K562 (cell line): ENCODE results near the gene DNAJC17. TPM values are rescaled to one million over a fixed set of nuclear protein-coding genes. Genes with fewer than 3 reads are reported as not detected.
A peak's percentile ranks its signal among the peaks of the same experiment; 100 is the strongest.

Source experiments
- ETS2 ChIP-seq: IDR thresholded peaks from 2 replicates; pipeline ENCODE4 v1.6.1; 2016; ENCODE audit warnings: borderline replicate concordance, missing genetic modification characterization, mild to moderate bottlenecking, moderate library complexity, missing compliant biosample characterization; ENCODE audit not compliant: poor library complexity, severe bottlenecking
- FOXA3 ChIP-seq, 2 experiments: fragments of 450-650 bp in 1 of 2; sonication (generic) in 1 of 2; formaldehyde crosslinking; IDR thresholded peaks in 1 of 2; conservative IDR thresholded peaks in 1 of 2; 2 replicates each; pipeline versions ENCODE4 v1.4.0 to v1.8.0; 2020 to 2022; ENCODE audit warnings: mild to moderate bottlenecking in 2 of 2, missing genetic modification reagents in 1 of 2
- HMGN3 ChIP-seq: IDR thresholded peaks from 2 replicates; pipeline ENCODE4 v1.6.1; 2011; ENCODE audit warnings: borderline replicate concordance, low read depth, mild to moderate bottlenecking, mixed read lengths, low read length; ENCODE audit not compliant: insufficient read length; ENCODE audit errors: extremely low read depth
- KAT7 ChIP-seq: sonication (generic); formaldehyde crosslinking; IDR thresholded peaks from 2 replicates; pipeline ENCODE4 v1.8.0; 2022; ENCODE audit warnings: missing genetic modification reagents, mild to moderate bottlenecking, borderline replicate concordance
- NFRKB ChIP-seq: fragments of 450-650 bp; IDR thresholded peaks from 2 replicates; pipeline ENCODE4 v1.6.1; 2016; ENCODE audit warnings: low read depth
- NONO ChIP-seq, 2 experiments: fragments of 200-400 bp in 1 of 2; fragments of 450-650 bp in 1 of 2; formaldehyde crosslinking in 1 of 2; IDR thresholded peaks; 2 replicates each; pipeline ENCODE4 v1.6.1; 2017; ENCODE audit warnings: low read depth in 2 of 2, mild to moderate bottlenecking in 2 of 2, moderate library complexity in 2 of 2, low read length in 1 of 2
- NR2C2 ChIP-seq, 2 experiments: fragments of 200-800 bp in 1 of 2; sonication (Bioruptor generic) in 1 of 2; sonication (generic) in 1 of 2; formaldehyde crosslinking in 1 of 2; IDR thresholded peaks; 2 replicates each; pipeline versions ENCODE4 v1.6.1 to v1.8.0; 2016 to 2022; ENCODE audit warnings: mild to moderate bottlenecking in 1 of 2, missing compliant biosample characterization in 1 of 2, missing genetic modification characterization in 1 of 2, missing genetic modification reagents in 1 of 2
- PCBP1 ChIP-seq: fragments of 200-400 bp; formaldehyde crosslinking; IDR thresholded peaks from 2 replicates; pipeline ENCODE4 v1.6.1; 2018; ENCODE audit warnings: mild to moderate bottlenecking, low read depth, low read length; ENCODE audit not compliant: poor library complexity, severe bottlenecking
- POLR3G ChIP-seq: IDR thresholded peaks from 2 replicates; pipeline ENCODE4 v1.6.1; 2011; ENCODE audit not compliant: insufficient read length, insufficient replicate concordance; ENCODE audit errors: extremely low read depth
- POU5F1 ChIP-seq: fragments of 150-350 bp; IDR thresholded peaks from 2 replicates; pipeline ENCODE4 v1.6.1; 2014; ENCODE audit warnings: borderline replicate concordance, low read length, low read depth, mild to moderate bottlenecking; ENCODE audit not compliant: partially characterized antibody
- RBM34 ChIP-seq: fragments of 200-400 bp; formaldehyde crosslinking; IDR thresholded peaks from 2 replicates; pipeline ENCODE4 v1.6.1; 2018; ENCODE audit warnings: low read length, borderline replicate concordance; ENCODE audit not compliant: insufficient read depth
- SAP30 ChIP-seq: fragments of 200-600 bp; sonication (generic); IDR thresholded peaks from 2 replicates; pipeline ENCODE4 v1.6.1; 2012; ENCODE audit warnings: borderline replicate concordance, low read depth, mild to moderate bottlenecking, moderate library complexity, low read length, control low read depth, inconsistent platforms; ENCODE audit not compliant: insufficient read depth, poor library complexity, severe bottlenecking
- SMAD1 ChIP-seq: fragments of 150-350 bp; IDR thresholded peaks from 2 replicates; pipeline ENCODE4 v1.6.1; 2014; ENCODE audit warnings: low read length, low read depth; ENCODE audit not compliant: partially characterized antibody
- SMAD4 ChIP-seq: fragments of 250-450 bp; sonication (Bioruptor Pico); conservative IDR thresholded peaks from 2 replicates; pipeline ENCODE4 v1.8.0; 2021; ENCODE audit warnings: inconsistent platforms, mild to moderate bottlenecking, moderate library complexity
- SOX6 ChIP-seq: fragments of 450-650 bp; IDR thresholded peaks from 2 replicates; pipeline ENCODE4 v1.6.1; 2014; ENCODE audit warnings: mild to moderate bottlenecking
- SRSF3 ChIP-seq: fragments of 200-400 bp; formaldehyde crosslinking; IDR thresholded peaks from 2 replicates; pipeline ENCODE4 v1.6.1; 2016; ENCODE audit warnings: mild to moderate bottlenecking, low read length, moderate library complexity; ENCODE audit not compliant: insufficient read depth
- polyA plus RNA-seq, 8 experiments: library from polyadenylated mRNA; depleted of rRNA in 4 of 8; stranded (reverse) in 5 of 8; unstranded in 3 of 8; fragments of >200 nt; fragmentation: Nextera tagmentation in 2 of 8; fragmentation: Illumina TruSeq in 1 of 8; extraction: Ambion mirVana in 2 of 8; extraction: Trizol in 1 of 8; gene quantifications; 2 replicates each; pipeline versions ENCODE4 v1.2.1 to v1.2.3, GENCODE V29; 2011 to 2014; ENCODE audit warnings: inconsistent platforms in 1 of 8, missing spikeins in 1 of 8
- total RNA-seq, 7 experiments: library from RNA; depleted of rRNA in 6 of 7; stranded (reverse); fragments of >200 nt in 6 of 7; fragmentation: Illumina TruSeq in 2 of 7; extraction: Trizol in 2 of 7; gene quantifications; 2 replicates each; pipeline versions ENCODE4 v1.2.1 to v1.2.3, GENCODE V29; 2011 to 2021; ENCODE audit warnings: low replicate concordance in 1 of 7
- TF ChIP-seq, protein P1 (sequence below): fragments of 450-650 bp; IDR thresholded peaks from 2 replicates; pipeline ENCODE4 v1.6.1; 2014; ENCODE audit warnings: low read depth, mild to moderate bottlenecking, moderate library complexity, borderline replicate concordance
- TF ChIP-seq, protein P2 (sequence below), 2 experiments: IDR thresholded peaks; 2 replicates each; pipeline ENCODE4 v1.6.1; 2011; ENCODE audit warnings: borderline replicate concordance in 1 of 2, control low read depth in 1 of 2, low read depth in 1 of 2, low read length in 1 of 2, mild to moderate bottlenecking in 1 of 2, mixed read lengths in 1 of 2, moderate library complexity in 1 of 2; ENCODE audit not compliant: insufficient read depth in 1 of 2, insufficient read length in 1 of 2, poor library complexity in 1 of 2, severe bottlenecking in 1 of 2; ENCODE audit errors: extremely low read depth in 1 of 2

The DNAJC17 gene
- total and polyA plus RNA-seq, 9 of the 15 experiments (the other 6 are each of a cell fraction or from before 2014, with no cell fraction given), result 2.4 to 79.4 (median 44.2) TPM

DNA sequence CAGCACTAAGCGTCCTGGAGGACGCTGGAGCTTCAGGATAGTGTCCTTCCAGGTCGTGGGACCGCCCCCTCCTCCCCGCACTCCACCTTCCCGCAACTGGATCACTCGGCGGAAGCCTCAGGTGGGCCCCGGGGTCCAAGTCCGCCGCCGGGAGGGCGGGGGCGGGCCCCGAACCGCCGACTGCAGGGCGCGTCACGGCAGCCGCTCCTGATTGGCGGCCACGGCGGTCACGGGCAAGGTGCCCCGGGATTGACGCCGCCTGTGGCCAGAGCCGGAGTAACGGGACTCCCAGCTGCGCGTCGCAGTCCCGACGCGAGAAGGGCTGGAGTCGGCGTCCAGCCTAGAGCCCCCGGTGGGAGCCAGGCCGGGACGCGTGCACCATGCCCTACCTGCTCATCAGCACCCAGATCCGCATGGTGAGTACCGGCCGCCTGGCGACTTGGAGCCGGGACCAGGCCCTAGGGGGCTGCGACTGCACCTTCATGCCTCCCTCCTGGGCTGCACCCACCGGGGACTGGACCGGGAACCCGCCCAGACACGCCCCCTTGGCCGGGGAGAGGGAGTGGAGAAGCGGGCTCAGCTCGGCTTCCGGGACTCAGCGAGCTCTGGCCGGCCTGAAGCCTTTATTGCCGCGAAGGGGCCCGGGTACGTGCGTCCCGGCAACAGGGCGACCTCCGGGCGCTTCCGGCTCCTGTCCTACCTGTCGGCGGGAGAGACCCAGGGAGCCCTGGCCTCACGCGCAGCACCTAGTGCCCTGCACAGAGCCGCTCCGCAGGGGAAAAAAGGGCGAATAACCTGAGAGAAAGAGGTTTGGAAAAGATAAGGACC is 43.3 kb downstream of the DNAJC17 start, which contains the start of gene GCHFR (continued):
- TF ChIP-seq, protein P1, sequence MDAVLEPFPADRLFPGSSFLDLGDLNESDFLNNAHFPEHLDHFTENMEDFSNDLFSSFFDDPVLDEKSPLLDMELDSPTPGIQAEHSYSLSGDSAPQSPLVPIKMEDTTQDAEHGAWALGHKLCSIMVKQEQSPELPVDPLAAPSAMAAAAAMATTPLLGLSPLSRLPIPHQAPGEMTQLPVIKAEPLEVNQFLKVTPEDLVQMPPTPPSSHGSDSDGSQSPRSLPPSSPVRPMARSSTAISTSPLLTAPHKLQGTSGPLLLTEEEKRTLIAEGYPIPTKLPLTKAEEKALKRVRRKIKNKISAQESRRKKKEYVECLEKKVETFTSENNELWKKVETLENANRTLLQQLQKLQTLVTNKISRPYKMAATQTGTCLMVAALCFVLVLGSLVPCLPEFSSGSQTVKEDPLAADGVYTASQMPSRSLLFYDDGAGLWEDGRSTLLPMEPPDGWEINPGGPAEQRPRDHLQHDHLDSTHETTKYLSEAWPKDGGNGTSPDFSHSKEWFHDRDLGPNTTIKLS, result peak; percentile 61
- no peak for TF ChIP-seq POU5F1
- TF ChIP-seq NFRKB, result no peak
- TF ChIP-seq SMAD1, result peak; percentile 27
- 0 out of 4 replicates have a peak, but pooled peaks of 1 of the 2 experiments have one; percentile 32 for TF ChIP-seq FOXA3 (CRISPR knock-in tag; conservative IDR thresholded peaks at IDR 0.05 in 1 of 2, IDR thresholded peaks at IDR 0.05 in 1 of 2)
- 0 out of 2 replicates have a peak, but pooled peaks have one; percentile 68 for TF ChIP-seq RBM34
- TF ChIP-seq SRSF3, result no peak
- TF ChIP-seq KAT7 (CRISPR knock-in tag), result peak; percentile 52; the same call in 1 of the 2 replicates
- TF ChIP-seq POLR3G, result no peak
- TF ChIP-seq, protein P2, sequence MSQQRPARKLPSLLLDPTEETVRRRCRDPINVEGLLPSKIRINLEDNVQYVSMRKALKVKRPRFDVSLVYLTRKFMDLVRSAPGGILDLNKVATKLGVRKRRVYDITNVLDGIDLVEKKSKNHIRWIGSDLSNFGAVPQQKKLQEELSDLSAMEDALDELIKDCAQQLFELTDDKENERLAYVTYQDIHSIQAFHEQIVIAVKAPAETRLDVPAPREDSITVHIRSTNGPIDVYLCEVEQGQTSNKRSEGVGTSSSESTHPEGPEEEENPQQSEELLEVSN (IDR thresholded peaks at IDR 0.05; ENCODE audit: borderline replicate concordance in 1 of 2, extremely low read depth in 1 of 2, insufficient read depth in 1 of 2, insufficient read length in 1 of 2, low read depth in 1 of 2, low read length in 1 of 2, poor library complexity in 1 of 2, severe bottlenecking in 1 of 2), result peak; percentile 94 to 95
- no peak for TF ChIP-seq ETS2 (tag)
- TF ChIP-seq NR2C2 (CRISPR knock-in tag; IDR thresholded peaks at IDR 0.05), result no peak
- TF ChIP-seq NR2C2 (tag; IDR thresholded peaks at IDR 0.05), result peak; percentile 68
- TF ChIP-seq SMAD4 (CRISPR knock-in tag), result no peak
- TF ChIP-seq PCBP1, result peak; percentile 48
- TF ChIP-seq SOX6, result no peak; the same call in 1 of the 2 replicates
- peak; percentile 78 for TF ChIP-seq HMGN3
- peak in 1 of 2 experiments; percentile 68; a peak in 1 of 4 replicates for TF ChIP-seq NONO (IDR thresholded peaks at IDR 0.05; ENCODE audit: low read depth in 2 of 2, low read length in 1 of 2)
- peak; percentile 67 for TF ChIP-seq SAP30
